Measurements from ENCODE around the gene IL3RA.

The IL3RA gene

DNA sequence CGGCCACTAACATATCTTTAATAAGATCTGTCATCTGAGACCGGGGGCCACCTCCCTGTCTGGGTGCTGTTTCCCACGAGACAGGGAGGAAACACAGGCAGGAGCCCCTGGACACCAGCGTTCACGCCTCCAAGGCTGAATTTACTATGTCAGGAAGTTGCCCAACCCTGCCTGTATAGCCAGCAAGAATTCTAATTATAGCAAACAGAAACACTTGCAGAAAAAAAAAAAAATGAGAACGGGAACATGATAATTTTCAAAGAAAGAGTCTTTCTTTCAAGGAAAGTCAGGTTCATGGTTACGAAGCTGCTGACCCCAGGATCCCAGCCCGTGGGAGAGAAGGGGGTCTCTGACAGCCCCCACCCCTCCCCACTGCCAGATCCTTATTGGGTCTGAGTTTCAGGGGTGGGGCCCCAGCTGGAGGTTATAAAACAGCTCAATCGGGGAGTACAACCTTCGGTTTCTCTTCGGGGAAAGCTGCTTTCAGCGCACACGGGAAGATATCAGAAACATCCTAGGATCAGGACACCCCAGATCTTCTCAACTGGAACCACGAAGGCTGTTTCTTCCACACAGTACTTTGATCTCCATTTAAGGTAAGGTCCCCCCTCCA, at the start of gene IL3RA:
Gene IL3RA (plus strand): TSS at position 455 of the 613 bp plus-strand sequence. CDS start 4,981 bp downstream, outside the sequence.
- H3K4me3 ChIP-seq (ENCODE audit: low read length) = peak within 1 kb of the TSS; percentile 59
- H4K20me1 ChIP-seq (ENCODE audit: insufficient read depth, low read length) = no peaks in the 10 kb centered on the region
- no peaks in the 10 kb centered on the region; the same call in 1 of the 2 replicates for H3K27me3 ChIP-seq (replicated peaks; ENCODE audit: insufficient read depth, low read length)
- H3K79me2 ChIP-seq (ENCODE audit: low read length) = no peaks in the 10 kb centered on the region
- no peaks in the 10 kb centered on the region for H3K4me1 ChIP-seq (ENCODE audit: low read length)
- TF ChIP-seq EZH2 (optimal IDR thresholded peaks at IDR 0.05; ENCODE audit: low read depth, low read length) (no peak), EZH2phosphoT487 (IDR thresholded peaks at IDR 0.05; ENCODE audit: low read length) (no peak)
- TF ChIP-seq, protein P1, sequence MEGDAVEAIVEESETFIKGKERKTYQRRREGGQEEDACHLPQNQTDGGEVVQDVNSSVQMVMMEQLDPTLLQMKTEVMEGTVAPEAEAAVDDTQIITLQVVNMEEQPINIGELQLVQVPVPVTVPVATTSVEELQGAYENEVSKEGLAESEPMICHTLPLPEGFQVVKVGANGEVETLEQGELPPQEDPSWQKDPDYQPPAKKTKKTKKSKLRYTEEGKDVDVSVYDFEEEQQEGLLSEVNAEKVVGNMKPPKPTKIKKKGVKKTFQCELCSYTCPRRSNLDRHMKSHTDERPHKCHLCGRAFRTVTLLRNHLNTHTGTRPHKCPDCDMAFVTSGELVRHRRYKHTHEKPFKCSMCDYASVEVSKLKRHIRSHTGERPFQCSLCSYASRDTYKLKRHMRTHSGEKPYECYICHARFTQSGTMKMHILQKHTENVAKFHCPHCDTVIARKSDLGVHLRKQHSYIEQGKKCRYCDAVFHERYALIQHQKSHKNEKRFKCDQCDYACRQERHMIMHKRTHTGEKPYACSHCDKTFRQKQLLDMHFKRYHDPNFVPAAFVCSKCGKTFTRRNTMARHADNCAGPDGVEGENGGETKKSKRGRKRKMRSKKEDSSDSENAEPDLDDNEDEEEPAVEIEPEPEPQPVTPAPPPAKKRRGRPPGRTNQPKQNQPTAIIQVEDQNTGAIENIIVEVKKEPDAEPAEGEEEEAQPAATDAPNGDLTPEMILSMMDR (IDR thresholded peaks at IDR 0.05; ENCODE audit: low read length) = no peak
- H3K9me3 ChIP-seq (replicated peaks; ENCODE audit: insufficient read depth, low read length) = no peaks in the 10 kb centered on the region
- H3K4me2 ChIP-seq (ENCODE audit: low read depth, low read length) = peak within 1 kb of the TSS; percentile 84
- no peaks in the 10 kb centered on the region for H3K36me3 ChIP-seq (replicated peaks; ENCODE audit: insufficient read depth, low read length)
- no peaks in the 10 kb centered on the region for H3K9me2 ChIP-seq (replicated peaks; ENCODE audit: insufficient read depth, low read length)
- peak within 1 kb of the TSS; percentile 23; the same call in 1 of the 2 replicates for H3K9ac ChIP-seq (ENCODE audit: low read length)
- H2AFZ ChIP-seq (ENCODE audit: low read length) = peak within 1 kb of the TSS; percentile 48; the same call in 1 of the 2 replicates
- no peaks in the 10 kb centered on the region for H3F3A ChIP-seq (ENCODE audit: insufficient read depth, low read length)
- no peak within 1 kb of the TSS for H3K27ac ChIP-seq (ENCODE audit: low read length)
- peak; percentile 9 for DNase-seq

DNA sequence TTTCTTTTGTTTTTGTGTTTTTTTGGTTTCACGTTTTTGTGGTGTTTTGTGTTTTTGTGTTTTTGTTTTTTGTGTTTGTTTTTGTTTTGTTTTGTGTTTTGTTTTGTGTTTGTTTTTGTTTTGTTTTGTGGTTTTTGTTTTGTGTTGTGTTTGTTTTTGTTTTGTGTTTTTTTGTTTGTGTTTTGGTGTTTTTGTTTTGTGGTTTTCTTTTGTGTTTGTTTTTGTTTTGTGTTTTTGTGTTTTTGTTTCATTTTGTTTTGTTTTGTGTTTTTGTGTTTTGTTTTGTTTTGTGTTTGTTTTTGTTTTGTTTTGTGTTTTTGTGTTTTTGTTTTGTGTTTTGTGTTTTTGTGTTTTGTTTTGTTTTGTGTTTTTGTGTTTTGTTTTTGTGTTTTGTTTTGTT, 47.0 kb upstream of the IL3RA start:
- H3K9me3 ChIP-seq (replicated peaks; ENCODE audit: insufficient read depth, low read length) = no peaks in the 10 kb centered on the region
- TF ChIP-seq, protein P1 (IDR thresholded peaks at IDR 0.05; ENCODE audit: low read length) = no peak
- TF ChIP-seq EZH2 (optimal IDR thresholded peaks at IDR 0.05; ENCODE audit: low read depth, low read length) = no peak
- no peak for TF ChIP-seq EZH2phosphoT487 (IDR thresholded peaks at IDR 0.05; ENCODE audit: low read length)

DNA sequence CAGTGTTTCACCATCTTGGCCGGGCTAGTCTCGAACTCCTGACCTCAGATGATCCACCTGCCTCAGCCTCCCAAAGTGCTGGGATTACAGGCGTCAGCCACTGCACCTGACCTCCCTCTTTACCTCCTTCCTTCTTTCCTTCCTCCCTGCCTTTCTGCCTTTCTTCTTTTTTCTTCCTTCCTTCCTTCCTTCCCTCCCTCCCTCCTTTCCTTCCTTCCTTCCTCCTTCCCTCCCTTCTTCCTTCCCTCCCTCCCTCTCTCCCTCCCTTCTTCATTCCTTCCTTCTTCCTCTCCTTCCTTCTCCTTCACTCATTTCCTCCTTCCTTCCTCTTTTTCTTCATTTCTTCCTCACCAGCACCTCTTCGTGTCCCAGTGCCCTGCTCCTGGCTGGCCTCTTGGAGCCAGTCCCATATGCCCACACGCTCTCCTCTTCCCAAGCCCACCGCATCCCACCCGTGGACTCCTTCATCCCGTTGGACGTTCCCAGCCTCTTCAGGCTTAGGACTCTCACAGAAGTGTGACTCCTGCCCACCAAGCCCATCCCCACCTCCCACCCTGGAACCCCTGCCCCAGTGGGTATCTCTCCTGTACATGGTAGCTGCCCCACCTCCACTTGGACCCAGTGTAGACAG, 45.4 kb upstream of the IL3RA start:
- Histone ChIP-seq H3K79me2 (ENCODE audit: low read length) (no peaks in the 10 kb centered on the region), H3K9me3 (replicated peaks; ENCODE audit: insufficient read depth, low read length) (no peaks in the 10 kb centered on the region), H3K27ac (ENCODE audit: low read length) (no peak overlapping the region), H3K27me3 (replicated peaks; ENCODE audit: insufficient read depth, low read length) (peaks cover 14% of the 10 kb centered on the region), H3F3A (ENCODE audit: insufficient read depth, low read length) (no peaks in the 10 kb centered on the region), H4K20me1 (ENCODE audit: insufficient read depth, low read length) (no peaks in the 10 kb centered on the region), H2AFZ (ENCODE audit: low read length) (no peak overlapping the region), H3K4me2 (ENCODE audit: low read depth, low read length) (no peak overlapping the region), H3K36me3 (replicated peaks; ENCODE audit: insufficient read depth, low read length) (no peaks in the 10 kb centered on the region), H3K9ac (ENCODE audit: low read length) (no peak overlapping the region), H3K4me3 (ENCODE audit: low read length) (no peak overlapping the region), H3K9me2 (replicated peaks; ENCODE audit: insufficient read depth, low read length) (no peaks in the 10 kb centered on the region), H3K4me1 (ENCODE audit: low read length) (no peaks in the 10 kb centered on the region)
- no peak for DNase-seq
- TF ChIP-seq, protein P1 (IDR thresholded peaks at IDR 0.05; ENCODE audit: low read length) = no peak
- TF ChIP-seq EZH2phosphoT487 (IDR thresholded peaks at IDR 0.05; ENCODE audit: low read length) = no peak
- TF ChIP-seq EZH2 (optimal IDR thresholded peaks at IDR 0.05; ENCODE audit: low read depth, low read length) = no peak

More for the DNA sequence above, 47.0 kb upstream of the IL3RA start:
- no peak overlapping the region for H3K27ac ChIP-seq (ENCODE audit: low read length)
- no peaks in the 10 kb centered on the region for H3K36me3 ChIP-seq (replicated peaks; ENCODE audit: insufficient read depth, low read length)
- no peaks in the 10 kb centered on the region for H4K20me1 ChIP-seq (ENCODE audit: insufficient read depth, low read length)
- no peaks in the 10 kb centered on the region for H3K4me1 ChIP-seq (ENCODE audit: low read length)
- H3K27me3 ChIP-seq (replicated peaks; ENCODE audit: insufficient read depth, low read length) = peaks cover 14% of the 10 kb centered on the region
- H3K4me2 ChIP-seq (ENCODE audit: low read depth, low read length) = no peak overlapping the region
- no peak overlapping the region for H2AFZ ChIP-seq (ENCODE audit: low read length)
- no peak overlapping the region for H3K4me3 ChIP-seq (ENCODE audit: low read length)
- no peaks in the 10 kb centered on the region for H3K79me2 ChIP-seq (ENCODE audit: low read length)
- H3F3A ChIP-seq (ENCODE audit: insufficient read depth, low read length) = no peaks in the 10 kb centered on the region
- no peak for DNase-seq
- no peak overlapping the region for H3K9ac ChIP-seq (ENCODE audit: low read length)
- H3K9me2 ChIP-seq (replicated peaks; ENCODE audit: insufficient read depth, low read length) = no peaks in the 10 kb centered on the region

Measured in MM.1S (cell line).